ENCODE data around the gene PARD3B.
"Not testable (repeated sequence)": the region's sequence is repeated elsewhere in the genome, so short reads cannot be mapped to it uniquely, and the experiment has no call there.

The PARD3B gene

GRCh38 chr2:205471776-205472175, 926.5 kb downstream of the PARD3B start:
- no peak for DNase-seq (ENCODE audit: low read depth)

GRCh38 chr2:205473791-205474190, 928.5 kb downstream of the PARD3B start:
- no peak for DNase-seq (ENCODE audit: low read depth)

GRCh38 chr2:205474741-205475415, 929.6 kb downstream of the PARD3B start:
- DNase-seq (ENCODE audit: low read depth), result no peak

- DNase-seq (ENCODE audit: low read depth), result no peak
Measured at GRCh38 chr2:205475416-205475768, 930.1 kb downstream of the PARD3B start.

GRCh38 chr2:205477016-205477705, 931.9 kb downstream of the PARD3B start:
- DNase-seq (ENCODE audit: low read depth), result no peak

- DNase-seq (ENCODE audit: low read depth), result no peak
Measured at GRCh38 chr2:205481861-205482260, 936.6 kb downstream of the PARD3B start.

GRCh38 chr2:205482399-205483081, 937.3 kb downstream of the PARD3B start:
- no peak for DNase-seq (ENCODE audit: low read depth)

- DNase-seq (ENCODE audit: low read depth), result no peak
Measured at GRCh38 chr2:205483095-205483494, 937.8 kb downstream of the PARD3B start.

- DNase-seq (ENCODE audit: low read depth), result no peak
Measured at GRCh38 chr2:205484215-205484614, 938.9 kb downstream of the PARD3B start.

GRCh38 chr2:205484764-205485163, 939.5 kb downstream of the PARD3B start:
- DNase-seq (ENCODE audit: low read depth), result no peak

GRCh38 chr2:205493528-205493927, 948.3 kb downstream of the PARD3B start:
- not testable (repeated sequence) for DNase-seq (ENCODE audit: low read depth)

GRCh38 chr2:205494537-205495235, 949.4 kb downstream of the PARD3B start:
- DNase-seq (ENCODE audit: low read depth), result no peak

GRCh38 chr2:205495819-205496218, 950.5 kb downstream of the PARD3B start:
- no peak for DNase-seq (ENCODE audit: low read depth)

GRCh38 chr2:205496370-205496769, 951.1 kb downstream of the PARD3B start:
- DNase-seq (ENCODE audit: low read depth), result no peak

GRCh38 chr2:205496772-205497171, 951.5 kb downstream of the PARD3B start:
- DNase-seq (ENCODE audit: low read depth), result no peak

GRCh38 chr2:205499006-205499405, 953.7 kb downstream of the PARD3B start:
- no peak for DNase-seq (ENCODE audit: low read depth)

GRCh38 chr2:205500065-205500464, 954.8 kb downstream of the PARD3B start:
- no peak for DNase-seq (ENCODE audit: low read depth)

GRCh38 chr2:205500951-205501350, 955.7 kb downstream of the PARD3B start:
- DNase-seq (ENCODE audit: low read depth), result no peak

GRCh38 chr2:205501826-205502225, 956.6 kb downstream of the PARD3B start:
- DNase-seq (ENCODE audit: low read depth), result no peak

GRCh38 chr2:205505371-205505770, 960.1 kb downstream of the PARD3B start:
- DNase-seq (ENCODE audit: low read depth), result no peak

- DNase-seq (ENCODE audit: low read depth), result no peak
Measured at GRCh38 chr2:205509655-205510054, 964.4 kb downstream of the PARD3B start.

- no peak for DNase-seq (ENCODE audit: low read depth)
Measured at GRCh38 chr2:205510345-205510744, 965.1 kb downstream of the PARD3B start.

GRCh38 chr2:205511221-205511620, 965.9 kb downstream of the PARD3B start:
- DNase-seq (ENCODE audit: low read depth), result no peak

All from stimulated activated CD8-positive, alpha-beta memory T cell treated with anti-CD3 and anti-CD28 coated beads, Interleukin-12 subunit alpha, Interleukin-12 subunit beta, amount 100 ng/mL, for 1 hour (primary cell).